ENCODE results near the gene MYZAP.

DNA sequence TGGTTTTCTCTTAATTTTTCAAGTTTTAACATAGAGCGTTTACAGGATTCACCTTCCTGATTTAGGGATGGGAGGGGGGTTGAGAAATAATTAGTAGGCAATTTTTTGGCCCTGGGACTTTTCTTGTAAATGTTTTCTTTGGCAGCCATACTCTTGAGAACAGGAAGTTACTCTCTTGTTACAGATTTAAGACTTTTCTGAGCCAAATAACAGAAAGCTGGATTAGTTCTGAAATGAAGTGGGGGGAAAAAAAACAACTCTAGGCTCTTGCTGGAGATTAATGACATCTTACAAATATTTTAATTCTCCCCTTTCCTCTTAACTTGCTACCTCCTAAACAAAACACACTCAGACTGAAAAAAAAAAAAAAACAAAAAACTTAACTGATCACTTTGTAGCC, 101.0 kb downstream of the MYZAP start:
- TF ChIP-seq, protein P1, sequence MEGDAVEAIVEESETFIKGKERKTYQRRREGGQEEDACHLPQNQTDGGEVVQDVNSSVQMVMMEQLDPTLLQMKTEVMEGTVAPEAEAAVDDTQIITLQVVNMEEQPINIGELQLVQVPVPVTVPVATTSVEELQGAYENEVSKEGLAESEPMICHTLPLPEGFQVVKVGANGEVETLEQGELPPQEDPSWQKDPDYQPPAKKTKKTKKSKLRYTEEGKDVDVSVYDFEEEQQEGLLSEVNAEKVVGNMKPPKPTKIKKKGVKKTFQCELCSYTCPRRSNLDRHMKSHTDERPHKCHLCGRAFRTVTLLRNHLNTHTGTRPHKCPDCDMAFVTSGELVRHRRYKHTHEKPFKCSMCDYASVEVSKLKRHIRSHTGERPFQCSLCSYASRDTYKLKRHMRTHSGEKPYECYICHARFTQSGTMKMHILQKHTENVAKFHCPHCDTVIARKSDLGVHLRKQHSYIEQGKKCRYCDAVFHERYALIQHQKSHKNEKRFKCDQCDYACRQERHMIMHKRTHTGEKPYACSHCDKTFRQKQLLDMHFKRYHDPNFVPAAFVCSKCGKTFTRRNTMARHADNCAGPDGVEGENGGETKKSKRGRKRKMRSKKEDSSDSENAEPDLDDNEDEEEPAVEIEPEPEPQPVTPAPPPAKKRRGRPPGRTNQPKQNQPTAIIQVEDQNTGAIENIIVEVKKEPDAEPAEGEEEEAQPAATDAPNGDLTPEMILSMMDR (conservative IDR thresholded peaks at IDR 0.05; ENCODE audit: low read depth, low read length): no peak
- TF ChIP-seq MAFK (IDR thresholded peaks at IDR 0.05; ENCODE audit: low read depth, low read length): no peak
- no peak for TF ChIP-seq RFX5 (IDR thresholded peaks at IDR 0.05; ENCODE audit: low read depth, low read length)
- TF ChIP-seq BHLHE40 (IDR thresholded peaks at IDR 0.05; ENCODE audit: low read depth, low read length): no peak
- TF ChIP-seq CEBPB (IDR thresholded peaks at IDR 0.05; ENCODE audit: low read depth, low read length): no peak
- no peak for TF ChIP-seq SMC3 (IDR thresholded peaks at IDR 0.05; ENCODE audit: low read depth, low read length)
